Dedifferentiated amniotic fluid mesenchymal stem cell (primary cell): ENCODE results near the gene CFAP46.
"Not testable (repeated sequence)": the region's sequence is repeated elsewhere in the genome, so short reads cannot be mapped to it uniquely, and the experiment has no call there.

ENCODE experiments used
- DNase-seq: peaks from one replicate; pipeline ENCODE4 v3.0.0-alpha.2; 2016; ENCODE audit errors: extremely low spot score

Gene CFAP46

DNA sequence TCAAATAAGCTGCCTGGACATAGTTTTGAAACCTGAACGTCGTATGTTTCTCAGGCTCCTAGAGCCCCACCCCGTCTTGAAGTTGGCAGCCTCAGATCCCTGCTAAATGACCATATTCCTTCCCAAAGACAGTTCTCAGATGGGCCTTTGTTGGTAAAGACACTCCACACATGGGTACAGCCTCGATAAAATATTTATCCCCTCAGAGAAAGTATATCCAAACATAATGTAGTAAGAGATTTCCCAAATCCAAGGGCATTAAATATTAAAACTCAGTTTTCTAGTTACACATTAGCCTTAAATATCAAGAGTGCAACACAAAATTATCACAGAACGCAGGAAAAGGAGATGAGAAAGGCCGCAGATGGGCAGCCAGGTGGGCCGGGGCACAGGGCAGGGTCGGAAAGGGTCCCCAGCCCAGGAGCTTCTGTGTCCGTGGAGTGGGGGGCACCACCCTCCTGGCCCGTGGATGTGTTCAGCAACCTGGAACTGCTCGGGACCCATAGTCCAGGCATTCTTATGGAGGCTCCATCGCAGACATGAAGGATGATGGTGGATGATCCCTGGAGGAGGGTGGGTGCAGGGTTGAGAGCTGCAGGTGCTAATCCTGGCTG lies 1.5 kb upstream of the CFAP46 start:
- no peak for DNase-seq

DNA sequence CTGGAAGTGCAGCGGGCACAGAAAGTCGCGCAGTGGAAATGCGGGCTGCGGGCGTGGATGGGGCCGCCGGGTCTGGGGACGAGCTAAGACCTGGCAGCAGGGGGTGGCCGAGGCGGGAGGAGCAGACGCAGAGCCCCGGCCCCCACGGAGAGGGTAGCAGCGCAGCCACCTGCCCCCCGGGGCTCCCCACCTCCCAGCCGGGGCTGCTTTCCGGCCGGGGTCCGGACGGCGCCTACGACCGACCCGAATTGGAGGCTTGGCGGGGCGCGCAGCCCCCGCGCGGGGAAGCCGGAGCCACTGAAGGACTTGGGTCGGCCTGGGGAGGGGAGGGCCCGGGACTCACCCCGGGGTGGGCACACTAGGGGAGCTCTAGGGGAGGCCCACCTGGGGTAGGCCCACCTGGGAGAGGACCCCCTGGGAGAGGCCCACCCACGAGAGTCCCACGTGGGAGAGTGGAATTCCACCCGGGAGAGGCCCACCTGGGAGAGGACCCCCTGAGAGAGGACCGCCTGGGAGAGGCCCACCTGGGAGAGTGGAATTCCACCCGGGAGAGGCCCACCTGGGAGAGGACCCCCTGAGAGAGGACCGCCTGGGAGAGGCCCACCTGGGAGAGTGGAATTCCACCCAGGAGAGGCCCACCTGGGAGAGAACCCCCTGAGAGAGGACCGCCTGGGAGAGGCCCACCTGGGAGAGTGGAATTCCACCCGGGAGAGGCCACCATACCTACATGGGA lies 854 bp upstream of the CFAP46 start:
- DNase-seq, result no peak

DNA sequence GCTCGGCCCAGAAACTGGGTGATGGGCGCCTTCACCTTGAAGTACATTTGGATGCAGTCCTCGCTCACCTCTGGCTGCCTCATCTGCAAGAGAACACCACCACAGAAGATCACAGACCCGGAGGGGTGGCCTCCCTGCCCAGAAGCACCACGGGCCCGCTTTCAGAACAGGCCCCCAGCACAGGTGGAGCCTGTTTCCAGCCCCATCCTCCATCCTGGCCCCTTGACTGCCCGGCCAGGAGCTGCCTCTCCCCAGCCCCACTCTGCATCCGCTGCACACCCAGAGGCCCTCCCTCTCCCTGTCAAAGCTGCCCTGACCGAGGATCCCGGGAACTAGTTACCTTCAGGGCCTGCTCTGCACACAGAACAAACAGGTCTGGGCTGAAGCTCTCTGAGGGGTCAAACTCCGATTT lies 724 bp downstream of the CFAP46 start:
- DNase-seq, result no peak

DNA sequence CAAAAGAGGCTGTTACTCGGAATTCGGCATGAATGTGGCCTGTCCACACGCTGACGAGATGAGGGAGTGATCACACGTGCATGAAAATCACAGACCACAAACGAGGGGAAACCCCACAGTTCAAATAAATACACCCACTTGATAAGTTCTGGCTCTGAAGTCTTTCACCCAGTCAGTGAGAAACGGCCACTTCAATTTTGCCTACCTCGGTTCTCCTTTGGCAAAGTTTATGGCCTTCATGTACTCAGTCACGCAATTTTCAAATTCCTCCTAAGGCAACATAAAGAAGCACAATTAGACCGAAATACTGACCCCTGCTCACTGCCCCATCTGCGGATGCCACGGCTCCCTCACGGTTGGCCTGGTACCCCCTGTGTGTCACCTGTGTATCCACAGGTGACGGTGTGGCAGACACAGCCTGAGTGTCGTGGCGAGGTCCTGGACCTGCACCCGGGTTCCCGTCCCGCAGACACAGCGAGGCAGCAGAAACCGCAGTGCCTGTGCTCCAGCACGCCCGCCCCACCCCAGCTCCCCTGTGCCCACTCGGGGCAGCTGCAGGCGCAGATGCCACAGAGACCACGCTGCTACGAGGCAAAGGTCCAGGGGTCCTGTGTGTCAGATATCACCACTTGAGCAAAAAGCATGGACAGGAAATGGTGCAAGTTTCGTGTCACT lies 1.4 kb downstream of the CFAP46 start:
- DNase-seq, result no peak

DNA sequence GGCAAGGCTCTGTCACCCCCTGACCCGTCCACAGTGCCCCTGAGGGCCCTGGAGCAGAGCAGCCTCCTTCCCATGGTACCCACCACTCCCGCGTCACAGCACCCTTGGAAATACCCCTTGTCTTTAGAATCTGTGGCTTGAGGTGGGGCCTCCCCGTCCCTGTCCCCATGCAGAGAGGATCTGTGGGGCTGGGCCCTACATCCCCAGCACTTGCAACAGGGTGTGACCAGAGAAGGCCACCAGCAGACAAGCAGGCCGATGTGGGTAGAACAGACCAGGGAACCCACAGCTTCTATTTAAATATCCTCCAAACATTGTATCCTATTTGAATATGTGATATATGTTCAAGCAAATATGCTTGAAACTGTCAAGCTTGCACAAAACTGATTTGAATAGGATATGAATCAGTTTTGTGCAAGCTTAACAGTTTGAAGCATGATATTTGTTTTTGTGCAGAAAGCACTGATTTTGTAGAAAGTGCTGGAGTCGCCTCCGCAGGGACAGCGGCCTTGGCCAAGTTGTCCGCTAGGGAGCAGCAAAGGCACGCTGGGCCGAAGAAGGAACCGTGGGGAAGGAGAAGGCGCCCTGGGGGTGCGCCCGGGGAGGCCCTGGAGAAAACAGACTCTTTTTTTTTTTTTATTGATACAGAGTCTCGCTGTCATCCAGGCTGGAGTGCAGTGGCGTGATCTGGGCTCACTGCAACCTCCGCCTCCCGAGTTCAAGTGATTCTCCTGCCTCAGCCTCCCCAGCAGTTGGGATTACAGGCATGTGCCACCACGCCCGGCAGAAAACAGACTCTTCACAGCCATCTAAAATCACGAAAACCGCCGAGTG lies 2.2 kb downstream of the CFAP46 start:
- DNase-seq, result peak; percentile 21

DNA sequence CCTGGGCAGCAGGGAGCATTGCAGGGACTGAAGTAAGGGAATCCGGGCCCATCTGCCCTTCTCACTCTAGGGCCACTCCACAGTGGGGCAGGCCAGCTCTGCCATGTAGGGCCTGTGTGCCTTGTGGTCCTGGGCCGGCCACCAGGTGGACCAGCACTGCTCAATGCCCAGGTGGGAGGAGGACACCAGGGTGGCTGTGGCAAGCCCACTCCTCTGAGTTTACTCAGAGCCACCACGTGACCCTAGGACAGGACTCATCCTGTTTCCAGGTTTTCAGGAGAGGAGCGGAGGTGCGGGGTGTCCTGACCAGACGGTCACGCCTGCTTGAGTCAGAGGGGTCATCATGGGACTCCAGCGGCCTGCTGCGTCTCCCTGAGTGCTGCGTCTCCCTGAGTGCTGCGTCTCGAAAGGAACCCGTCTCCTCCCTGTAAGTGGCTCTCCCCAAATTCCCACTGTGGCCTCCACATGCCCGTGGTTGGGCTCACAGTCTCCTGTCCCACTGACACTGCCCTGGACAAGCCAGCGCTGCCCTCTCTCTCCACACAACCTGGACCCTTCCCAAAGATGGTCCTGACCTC lies 2.9 kb downstream of the CFAP46 start:
- DNase-seq, result no peak

DNA sequence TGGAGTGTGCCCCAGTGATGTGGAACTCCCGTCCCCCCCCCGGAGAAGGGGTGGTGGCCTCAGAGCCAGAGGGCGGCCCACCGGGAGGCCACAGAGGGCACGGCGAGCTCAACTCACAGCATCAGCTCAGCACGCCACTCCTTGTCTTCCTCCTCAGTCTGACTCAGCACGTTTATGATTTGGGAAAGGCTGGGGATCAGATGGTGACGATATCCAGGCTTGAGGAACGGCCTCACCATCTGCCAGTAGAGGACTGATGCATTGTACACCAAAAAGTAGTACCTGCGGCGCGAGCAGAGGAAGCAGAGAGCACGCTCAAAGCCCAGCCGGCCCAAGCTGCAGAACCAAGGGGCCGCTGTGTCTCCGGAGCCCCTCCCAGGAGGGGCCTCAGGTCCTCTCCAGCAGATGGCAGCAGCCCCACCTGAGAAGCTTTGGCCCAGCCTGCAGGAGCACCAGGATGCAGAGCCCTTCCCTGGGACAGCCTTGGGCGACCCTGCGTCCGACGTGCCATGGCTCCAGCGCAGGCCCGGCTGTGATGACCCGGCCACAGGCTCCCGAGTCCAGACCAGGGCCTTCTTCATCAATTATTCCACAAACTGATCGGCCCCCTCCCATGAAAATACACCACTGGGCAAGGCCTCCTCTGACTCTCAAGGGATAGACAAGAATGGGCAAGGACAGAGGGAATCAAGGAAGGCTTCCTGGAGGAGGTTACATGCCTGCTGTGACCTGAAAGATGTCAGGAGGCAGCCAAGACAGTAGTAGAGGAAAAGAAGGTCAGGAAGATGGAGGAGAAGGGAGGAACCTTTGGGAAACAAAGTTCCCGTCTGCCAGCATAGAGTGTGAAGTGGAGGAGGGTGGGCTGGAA lies 3.7 kb downstream of the CFAP46 start:
- DNase-seq, result no peak

DNA sequence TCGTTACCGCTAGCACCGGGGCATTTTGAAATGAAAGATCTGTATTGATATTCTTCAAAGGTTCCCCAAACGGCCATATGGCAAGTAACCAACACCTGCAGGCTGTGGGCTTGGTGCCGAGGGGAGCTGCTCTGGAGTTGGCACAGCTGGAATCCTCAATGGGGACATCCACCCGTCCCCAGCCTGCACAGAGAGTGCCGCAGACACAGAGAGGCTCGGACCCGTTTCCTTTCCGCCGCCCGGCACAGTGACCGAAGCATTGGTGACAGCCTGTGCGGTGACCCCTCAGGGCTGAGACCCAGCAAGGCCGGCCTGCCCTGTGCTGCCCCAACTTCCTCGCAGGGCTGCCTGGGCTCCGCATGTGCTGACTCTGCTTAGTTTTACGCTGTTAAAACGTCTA lies 4.5 kb downstream of the CFAP46 start:
- DNase-seq, result no peak

DNA sequence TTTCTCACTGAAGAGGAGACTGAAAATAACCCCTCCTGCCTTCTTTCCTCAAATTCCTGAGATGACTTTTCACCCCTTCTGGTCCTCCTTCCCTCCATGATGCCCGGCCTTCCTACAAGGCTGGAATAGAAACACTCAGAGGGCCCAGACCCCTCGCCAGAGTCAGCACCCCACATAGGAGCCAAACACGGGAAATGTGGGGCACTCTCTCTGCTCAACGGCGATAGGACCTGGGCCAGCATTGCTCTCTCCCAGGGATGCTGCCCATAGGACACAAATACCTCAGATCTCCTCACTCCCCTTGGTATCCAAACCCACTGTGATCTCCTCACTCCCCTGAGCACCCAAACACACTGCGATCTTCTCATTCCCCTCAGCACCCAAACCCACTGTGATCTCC lies 7.4 kb downstream of the CFAP46 start:
- no peak for DNase-seq

DNA sequence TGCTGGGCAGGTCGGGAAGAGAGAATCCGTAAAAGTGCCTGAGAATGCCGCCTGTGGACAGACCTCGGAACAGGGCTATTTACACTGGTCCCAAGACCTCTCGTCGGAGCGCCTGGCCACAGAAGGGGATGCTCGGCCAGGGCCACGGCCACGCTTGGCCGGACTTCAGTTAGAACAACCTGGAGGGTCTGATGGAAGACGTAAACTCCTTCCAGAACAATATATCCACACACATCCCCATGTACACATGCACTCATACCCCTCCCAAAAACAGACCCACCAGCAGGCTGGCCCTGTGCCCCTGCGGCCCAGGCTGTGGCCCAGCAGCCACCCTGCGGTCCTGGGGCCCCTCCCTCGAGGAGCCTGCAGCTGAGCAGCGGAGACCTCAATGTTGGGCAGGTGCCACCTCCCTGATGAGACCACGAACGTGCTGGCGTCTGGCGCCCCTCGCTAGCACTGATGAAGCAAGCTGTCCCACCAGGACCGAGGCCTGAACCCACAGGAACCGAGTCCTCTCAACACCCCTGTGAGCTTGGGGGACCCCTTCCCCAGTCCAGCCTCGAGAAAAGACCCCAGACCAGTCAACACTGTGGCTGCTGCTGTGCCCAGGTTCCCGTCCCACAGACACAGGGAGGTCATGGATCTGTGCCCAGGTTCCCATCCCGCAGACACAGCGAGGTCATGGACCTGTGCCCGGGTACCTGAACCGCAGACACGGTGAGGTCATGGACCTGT lies 8.9 kb downstream of the CFAP46 start:
- no peak for DNase-seq

DNA sequence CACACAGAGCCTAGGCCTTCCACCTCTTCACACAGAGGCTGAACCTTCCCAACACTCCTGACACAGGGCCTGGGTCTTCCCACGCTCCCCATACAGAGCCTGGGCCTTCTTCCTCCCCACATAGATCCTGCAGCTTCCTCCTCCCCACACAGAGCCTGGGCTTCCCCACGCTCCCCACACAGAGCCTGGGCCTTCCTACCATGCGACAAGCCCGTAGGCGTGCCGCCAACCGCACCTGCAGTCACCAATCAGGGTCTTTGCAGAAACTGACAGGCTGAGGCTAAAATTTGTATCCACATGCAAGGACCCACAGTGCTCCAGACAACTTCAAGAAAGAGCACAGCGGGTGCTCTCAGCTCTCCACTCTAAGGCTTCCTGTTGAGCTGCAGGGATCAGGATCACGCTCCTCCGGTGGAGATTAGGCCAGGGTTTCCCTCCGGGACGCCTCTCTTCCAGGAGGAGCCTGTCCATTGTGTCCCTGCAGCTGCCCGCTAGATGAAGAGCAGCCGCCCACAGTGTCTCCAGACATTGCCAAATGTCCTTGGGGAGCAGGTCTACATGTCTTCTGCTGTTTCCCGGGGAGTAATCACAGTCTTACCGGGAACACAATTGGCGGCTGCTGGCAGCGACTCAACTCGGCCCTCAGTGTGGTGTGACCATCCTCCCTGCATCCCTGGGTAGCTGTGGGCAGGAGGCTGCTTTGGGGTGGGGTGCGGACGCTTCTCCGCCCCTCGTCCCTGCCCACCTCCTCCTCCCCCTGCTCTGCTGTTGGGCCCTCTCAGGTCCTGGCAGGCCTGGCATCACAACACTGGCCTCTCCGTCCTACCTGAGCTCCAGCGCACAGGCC lies 9.7 kb downstream of the CFAP46 start:
- no peak for DNase-seq

DNA sequence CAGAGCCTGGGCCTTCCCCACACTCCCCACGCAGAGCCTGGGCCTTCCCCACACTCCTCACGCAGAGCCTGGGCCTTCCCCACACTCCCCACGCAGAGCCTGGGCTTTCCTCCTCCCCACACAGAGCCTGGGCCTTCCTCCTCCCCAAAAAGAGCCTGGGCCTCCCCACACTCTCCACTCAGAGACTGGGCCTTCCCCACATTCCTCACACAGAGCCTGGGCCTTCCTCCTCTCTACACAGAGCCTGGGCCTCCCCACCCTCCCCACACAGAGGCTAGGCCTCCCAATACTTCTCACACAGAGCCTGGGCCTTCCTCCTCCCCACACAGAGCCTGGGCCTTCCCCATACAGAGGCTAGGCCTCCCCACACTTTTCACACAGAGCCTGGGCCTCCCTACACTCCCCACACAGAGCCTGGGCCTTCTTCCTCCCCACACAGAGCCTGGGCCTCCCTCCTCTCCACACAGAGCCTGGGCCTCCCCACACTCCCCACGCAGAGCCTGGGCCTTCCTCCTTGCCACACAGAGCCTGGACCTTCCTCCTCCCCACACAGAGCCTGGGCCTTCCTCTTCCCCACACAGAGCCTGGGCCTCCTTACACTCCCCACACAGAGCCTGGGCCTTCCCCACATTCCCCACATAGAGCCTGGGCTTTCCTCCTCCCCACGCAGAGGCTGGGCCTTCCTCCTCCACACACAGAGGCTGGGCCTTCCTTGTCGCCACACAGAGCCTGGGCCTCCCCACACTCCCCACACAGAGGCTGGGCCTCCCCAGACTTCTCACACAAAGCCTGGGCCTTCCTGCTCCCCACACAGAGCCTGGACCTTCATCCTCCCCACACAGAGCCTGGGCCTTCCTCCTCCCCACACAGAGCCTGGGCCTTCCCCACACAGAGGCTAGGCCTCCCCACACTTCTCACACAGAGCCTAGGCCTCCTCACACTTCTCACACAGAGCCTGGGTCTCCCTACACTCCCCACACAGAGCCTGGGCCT lies 10.8 kb downstream of the CFAP46 start:
- peak; percentile 15 for DNase-seq

DNA sequence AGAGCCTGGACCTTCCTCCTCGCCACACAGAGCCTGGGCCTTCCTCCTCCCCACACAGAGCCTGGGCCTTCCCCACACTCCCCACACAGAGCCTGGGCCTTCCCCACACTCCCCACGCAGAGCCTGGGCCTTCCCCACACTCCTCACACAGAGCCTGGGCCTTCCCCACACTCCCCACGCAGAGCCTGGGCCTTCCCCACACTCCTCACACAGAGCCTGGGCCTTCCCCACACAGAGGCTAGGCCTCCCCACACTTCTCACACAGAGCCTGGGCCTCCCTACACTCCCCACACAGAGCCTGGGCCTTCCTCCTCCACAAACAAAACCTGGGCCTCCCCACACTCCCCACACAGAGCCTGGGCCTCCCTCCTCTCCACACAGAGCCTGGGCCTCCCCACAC lies 11.7 kb downstream of the CFAP46 start:
- DNase-seq, result not testable (repeated sequence)

DNA sequence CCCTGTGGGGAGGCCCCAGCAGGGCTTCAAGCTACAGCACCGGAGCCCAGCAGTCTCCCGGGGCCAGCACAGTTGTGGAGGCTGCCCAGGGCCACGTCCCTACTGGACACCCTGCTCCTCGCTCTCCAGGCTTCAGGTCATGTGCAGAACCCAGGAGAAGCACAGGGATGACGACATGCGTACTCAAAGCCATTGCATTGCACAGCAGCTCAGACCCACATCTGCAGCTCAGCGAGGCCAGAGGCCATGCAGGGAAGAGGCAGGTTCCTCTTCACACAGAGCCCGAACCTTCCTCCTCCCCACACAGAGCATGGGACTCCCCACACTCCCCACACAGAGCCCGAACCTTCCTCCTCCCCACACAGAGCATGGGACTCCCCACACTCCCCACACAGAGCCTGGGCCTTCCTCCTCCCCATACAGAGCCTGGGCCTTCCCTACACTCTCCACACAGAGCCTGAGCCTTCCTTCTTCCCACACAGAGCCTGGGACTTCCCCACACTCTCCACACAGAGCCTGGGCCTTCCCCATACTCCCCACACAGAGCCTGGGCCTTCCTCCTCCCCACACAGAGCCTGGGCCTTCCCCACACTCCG lies 12.3 kb downstream of the CFAP46 start:
- no peak for DNase-seq

DNA sequence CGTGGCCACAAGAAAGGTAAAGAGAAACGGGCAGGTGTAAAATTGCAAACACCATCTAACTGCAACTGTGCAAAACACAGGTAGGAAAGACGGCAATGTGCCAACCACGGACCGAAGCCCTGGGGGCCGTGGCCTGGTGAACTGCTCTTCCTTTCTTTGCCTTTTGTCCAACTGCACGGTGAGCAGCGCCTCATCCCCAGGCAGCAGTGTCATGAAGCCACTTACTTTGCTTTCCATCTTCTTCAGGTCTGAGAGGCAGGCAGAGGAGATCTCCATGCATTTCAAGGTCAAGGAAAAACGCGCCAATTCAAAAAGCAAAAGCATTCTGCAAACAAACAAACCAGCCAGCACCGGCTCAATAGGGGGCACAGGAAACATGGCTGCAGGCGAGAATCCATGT lies 12.9 kb downstream of the CFAP46 start:
- DNase-seq, result no peak

DNA sequence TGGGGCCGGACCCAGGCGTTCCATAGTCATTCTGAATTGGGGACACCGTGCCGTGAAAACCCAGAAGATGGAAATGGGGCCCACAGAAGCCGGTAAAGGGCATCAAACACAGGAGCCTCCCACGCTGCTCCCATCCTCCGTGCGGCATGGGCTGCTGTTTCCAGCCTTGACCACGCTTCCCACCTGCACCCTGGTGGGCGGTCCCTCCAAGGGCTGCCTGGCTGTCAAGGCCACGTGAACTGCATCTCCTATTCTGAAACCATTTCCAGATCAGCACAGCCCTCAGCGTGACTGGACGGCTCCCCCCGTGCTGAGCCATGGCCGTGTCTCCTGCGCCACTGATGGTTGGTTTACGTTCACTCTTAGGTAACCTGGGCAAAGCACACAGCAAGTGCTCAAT lies 14.1 kb downstream of the CFAP46 start:
- DNase-seq, result no peak

DNA sequence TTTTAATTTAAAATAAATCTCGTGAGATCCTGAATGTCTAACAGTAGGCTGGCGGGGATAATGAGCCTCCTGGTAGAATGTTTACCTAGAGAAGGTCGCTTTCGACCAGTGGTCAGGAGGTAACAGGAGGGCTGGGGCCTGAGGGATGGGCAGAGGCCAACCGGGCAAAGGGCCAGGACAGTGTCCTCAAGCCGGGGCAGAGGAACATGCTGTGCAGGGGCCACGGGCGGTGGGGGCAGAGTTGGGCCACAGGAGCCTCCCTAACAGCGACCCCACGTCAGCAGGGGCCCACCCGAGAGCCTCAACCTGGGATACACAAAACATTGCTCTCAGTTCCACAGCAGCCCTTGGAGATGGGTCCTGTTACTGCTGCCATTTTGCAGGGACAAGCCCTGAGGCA lies 14.5 kb downstream of the CFAP46 start:
- no peak for DNase-seq
